Hepatocyte (in vitro differentiated cells): ENCODE data around the gene BTRC.

ENCODE experiments used
- EZH2 ChIP-seq: fragments of 200-600 bp; sonication (generic); IDR thresholded peaks from 2 replicates; pipeline ENCODE4 v1.6.1; 2016; ENCODE audit warnings: antibody characterized with exemption, mild to moderate bottlenecking, borderline replicate concordance
- EZH2phosphoT487 ChIP-seq: fragments of 200-600 bp; sonication (generic); IDR thresholded peaks from one replicate; pipeline ENCODE4 v1.6.1; 2018; ENCODE audit warnings: antibody characterized with exemption, mild to moderate bottlenecking, low read depth, moderate library complexity; ENCODE audit not compliant: unreplicated experiment, severe bottlenecking
- TF ChIP-seq, protein P1 (sequence below): fragments of 200-600 bp; sonication (generic); IDR thresholded peaks from 2 replicates; pipeline ENCODE4 v1.5.1; 2016; ENCODE audit warnings: antibody characterized with exemption, mild to moderate bottlenecking; ENCODE audit not compliant: poor library complexity

DNA sequence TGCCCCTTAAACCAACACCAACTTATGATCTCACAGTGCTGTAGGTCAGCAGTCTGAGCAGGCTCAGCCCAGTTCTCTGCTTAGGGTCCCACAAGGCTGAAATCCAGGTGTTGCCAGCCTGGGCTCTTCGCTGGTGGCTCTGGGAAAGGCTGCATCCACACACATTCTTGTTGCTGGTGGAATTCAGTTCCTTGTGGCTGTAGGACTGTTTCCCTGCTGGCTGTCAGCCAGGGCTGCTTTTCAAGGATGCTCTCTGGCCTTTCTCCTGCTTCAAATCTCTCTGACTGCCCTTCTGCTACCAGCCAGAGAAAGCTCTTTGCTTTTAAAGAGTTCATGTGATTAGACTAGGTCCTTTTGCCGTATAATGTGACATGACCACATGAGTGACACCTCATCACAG lies 218.8 kb downstream of the BTRC start:
- TF ChIP-seq, protein P1, sequence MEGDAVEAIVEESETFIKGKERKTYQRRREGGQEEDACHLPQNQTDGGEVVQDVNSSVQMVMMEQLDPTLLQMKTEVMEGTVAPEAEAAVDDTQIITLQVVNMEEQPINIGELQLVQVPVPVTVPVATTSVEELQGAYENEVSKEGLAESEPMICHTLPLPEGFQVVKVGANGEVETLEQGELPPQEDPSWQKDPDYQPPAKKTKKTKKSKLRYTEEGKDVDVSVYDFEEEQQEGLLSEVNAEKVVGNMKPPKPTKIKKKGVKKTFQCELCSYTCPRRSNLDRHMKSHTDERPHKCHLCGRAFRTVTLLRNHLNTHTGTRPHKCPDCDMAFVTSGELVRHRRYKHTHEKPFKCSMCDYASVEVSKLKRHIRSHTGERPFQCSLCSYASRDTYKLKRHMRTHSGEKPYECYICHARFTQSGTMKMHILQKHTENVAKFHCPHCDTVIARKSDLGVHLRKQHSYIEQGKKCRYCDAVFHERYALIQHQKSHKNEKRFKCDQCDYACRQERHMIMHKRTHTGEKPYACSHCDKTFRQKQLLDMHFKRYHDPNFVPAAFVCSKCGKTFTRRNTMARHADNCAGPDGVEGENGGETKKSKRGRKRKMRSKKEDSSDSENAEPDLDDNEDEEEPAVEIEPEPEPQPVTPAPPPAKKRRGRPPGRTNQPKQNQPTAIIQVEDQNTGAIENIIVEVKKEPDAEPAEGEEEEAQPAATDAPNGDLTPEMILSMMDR = no peak
- TF ChIP-seq EZH2 = no peak
- no peak for TF ChIP-seq EZH2phosphoT487
